ENCODE results near the gene HIRA.
"Not testable (repeated sequence)": the region's sequence is repeated elsewhere in the genome, so short reads cannot be mapped to it uniquely, and the experiment has no call there.

The HIRA gene

GRCh38 chr22:19356708-19357269 lies 74.7 kb downstream of the HIRA start:
- DNase-seq (ENCODE audit: low read depth in 2 of 2): no peak

GRCh38 chr22:19355413-19356157 lies 75.9 kb downstream of the HIRA start:
- no peak for DNase-seq (ENCODE audit: low read depth in 2 of 2)

DNA sequence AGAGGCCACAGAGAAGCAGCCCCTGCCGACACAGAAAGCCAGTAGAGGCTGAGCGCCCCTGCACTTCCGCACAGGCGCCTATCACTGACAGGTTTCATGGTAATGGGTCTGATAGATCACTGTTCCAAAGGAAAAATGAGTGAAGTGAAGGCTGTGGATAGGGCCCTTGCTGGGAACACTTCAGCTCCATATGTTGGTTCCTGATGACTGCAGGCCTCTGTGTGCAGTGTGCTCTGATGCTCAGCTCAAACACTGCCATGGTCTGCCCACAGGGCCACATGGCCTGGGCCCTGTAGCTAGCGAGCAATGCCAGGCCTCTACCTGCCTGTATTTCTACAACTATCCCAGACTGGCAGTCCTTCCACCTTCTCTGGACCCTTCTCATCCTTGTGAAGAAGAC lies 77.3 kb downstream of the HIRA start:
- no peak for DNase-seq (ENCODE audit: low read depth in 2 of 2)

- DNase-seq (ENCODE audit: low read depth in 2 of 2): no peak
Observed at GRCh38 chr22:19353363-19354131, 78.0 kb downstream of the HIRA start.

GRCh38 chr22:19352766-19353165 lies 78.8 kb downstream of the HIRA start:
- DNase-seq (ENCODE audit: low read depth in 2 of 2): no peak

DNA sequence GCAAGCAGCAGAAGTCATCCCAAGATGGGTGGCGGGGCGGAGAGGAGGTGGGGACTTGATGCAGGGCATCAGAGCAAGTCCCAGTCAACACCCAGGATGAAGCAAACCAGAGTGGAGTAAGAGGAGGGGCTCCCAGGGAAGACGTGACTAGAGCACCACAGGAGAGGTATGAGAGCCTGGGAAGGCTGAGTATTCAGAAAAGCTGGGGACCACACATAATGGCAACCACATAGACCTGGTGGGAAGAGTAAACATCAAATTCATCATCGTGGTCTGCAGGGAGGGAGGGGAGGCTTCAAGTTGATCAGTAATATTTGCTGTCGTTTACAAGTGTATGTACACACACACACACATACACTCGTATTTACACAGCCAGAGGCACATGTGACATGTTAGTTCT lies 79.3 kb downstream of the HIRA start:
- no peak for DNase-seq (ENCODE audit: low read depth in 2 of 2)

DNA sequence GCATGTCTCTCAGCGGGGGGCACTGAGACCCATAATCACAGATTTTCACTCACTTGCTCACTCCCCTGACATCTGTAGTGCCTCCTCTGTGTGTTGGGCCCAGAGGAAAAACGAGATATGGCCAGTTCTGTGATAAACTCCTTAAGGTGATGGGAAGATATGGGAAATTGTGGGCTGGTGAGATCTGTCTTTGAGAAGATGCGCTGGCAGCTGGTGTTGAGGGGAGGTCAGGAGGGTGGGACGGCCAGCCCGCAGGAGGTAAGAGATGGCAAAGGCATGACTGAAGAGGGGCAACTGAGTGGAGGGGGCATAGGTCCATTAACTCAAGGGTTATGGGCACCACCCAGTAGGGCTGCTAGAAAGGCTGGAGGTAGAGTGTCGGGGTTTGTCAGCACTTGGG lies 79.9 kb downstream of the HIRA start:
- no peak for DNase-seq (ENCODE audit: low read depth in 2 of 2)

DNA sequence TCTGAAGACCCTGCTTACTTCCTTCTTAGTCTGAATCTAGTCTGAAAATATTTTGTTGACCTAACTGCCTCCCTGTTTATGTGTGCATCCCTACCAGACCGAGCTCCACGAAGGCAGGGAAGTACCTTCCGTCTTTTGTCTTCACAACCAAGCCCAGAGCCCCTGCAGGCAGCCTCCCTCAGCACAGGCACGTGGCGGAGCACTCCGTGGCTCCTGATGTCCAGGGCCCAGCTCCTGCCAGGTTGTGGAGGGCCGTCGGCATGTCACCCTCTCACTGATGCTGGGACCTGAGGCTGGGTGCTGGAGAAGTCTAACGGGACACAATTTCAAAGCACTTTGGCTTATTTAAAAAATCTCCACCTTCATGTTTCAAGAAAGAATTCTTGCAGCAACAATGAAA lies 80.6 kb downstream of the HIRA start:
- DNase-seq (ENCODE audit: low read depth in 2 of 2): no peak

GRCh38 chr22:19350476-19350859 lies 81.1 kb downstream of the HIRA start:
- no peak for DNase-seq (ENCODE audit: low read depth in 2 of 2)

DNA sequence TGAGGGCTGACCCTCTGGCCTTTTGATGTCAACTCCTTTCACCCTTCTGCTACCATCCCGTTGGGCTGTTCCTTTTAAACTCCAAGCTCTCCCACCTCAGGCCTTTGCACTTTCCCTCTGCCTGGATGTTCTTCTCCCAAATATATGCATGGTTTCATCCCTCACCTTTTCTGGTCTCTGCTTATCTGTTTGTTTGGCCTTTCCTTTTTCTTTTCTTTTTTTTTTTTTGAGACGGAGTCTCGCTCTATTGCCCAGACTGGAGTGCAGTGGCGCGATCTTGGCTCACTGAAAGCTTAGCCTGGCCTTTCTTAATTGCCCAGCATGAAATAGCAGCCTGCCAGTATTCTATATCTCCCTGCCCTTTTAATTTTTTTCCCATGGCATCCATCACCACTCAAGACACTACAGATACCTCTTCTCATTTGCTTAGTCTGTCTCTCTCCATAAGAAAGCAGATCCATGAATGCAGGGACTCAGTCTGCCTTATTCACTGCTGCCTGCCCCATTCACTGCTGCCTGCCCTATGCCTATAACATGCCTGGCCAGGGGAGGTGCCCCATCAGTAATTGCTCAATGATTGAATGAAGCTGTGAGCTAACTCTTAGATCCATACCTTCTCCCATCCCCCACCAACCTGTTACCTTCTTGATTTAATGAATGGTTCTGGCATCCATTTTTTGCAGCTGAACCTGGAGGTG lies 81.6 kb downstream of the HIRA start:
- no peak for DNase-seq (ENCODE audit: low read depth in 2 of 2)

GRCh38 chr22:19346677-19347265 lies 84.8 kb downstream of the HIRA start:
- DNase-seq (ENCODE audit: low read depth in 2 of 2): no peak

DNA sequence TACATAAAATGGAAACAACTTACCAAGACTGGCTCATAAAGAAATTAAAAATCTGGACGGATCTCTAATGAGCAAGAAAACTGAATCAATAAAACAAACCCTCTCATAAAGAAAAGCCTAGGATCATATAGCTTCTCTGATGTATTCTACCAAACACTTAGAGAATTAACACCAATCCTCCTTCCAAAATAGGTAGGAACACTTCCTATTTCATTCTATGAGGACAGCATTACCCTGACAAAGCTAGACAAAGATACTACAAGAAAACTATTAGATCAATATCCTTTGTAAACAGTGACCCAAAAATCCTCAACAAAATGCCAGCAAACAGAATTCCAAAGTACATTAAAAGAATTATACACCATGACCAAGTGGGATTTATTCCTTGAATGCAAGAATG lies 87.1 kb downstream of the HIRA start:
- no peak for DNase-seq (ENCODE audit: low read depth in 2 of 2)

GRCh38 chr22:19343470-19343869 lies 88.1 kb downstream of the HIRA start:
- DNase-seq (ENCODE audit: low read depth in 2 of 2): no peak

GRCh38 chr22:19341500-19341899 lies 90.0 kb downstream of the HIRA start:
- no peak for DNase-seq (ENCODE audit: low read depth in 2 of 2)

DNA sequence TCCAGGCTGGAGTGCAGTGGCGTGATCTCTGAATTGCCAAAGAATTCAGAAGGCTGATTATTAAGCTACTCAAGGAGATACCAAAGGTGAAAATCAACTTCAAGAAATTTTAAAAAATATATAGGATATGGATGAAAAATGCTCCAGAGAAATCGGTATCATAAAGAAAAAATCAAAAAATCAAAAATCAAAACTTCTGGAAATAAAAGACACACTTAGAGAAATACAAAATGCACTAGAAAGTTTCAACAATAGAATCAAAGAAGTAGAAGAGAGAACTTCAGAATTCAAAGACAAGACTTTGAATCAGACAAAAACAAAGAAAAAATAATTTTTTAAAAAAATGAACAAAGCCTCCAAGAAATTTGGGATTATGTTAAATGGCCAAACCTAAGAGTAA lies 94.4 kb downstream of the HIRA start:
- no peak for DNase-seq (ENCODE audit: low read depth in 2 of 2)

GRCh38 chr22:19336133-19337075 lies 95.1 kb downstream of the HIRA start:
- DNase-seq (ENCODE audit: low read depth in 2 of 2): no peak

- DNase-seq (ENCODE audit: low read depth in 2 of 2): no peak
Observed at GRCh38 chr22:19331975-19332374, 99.6 kb downstream of the HIRA start.

GRCh38 chr22:19331474-19331873 lies 100.1 kb downstream of the HIRA start:
- no peak for DNase-seq (ENCODE audit: low read depth in 2 of 2)

DNA sequence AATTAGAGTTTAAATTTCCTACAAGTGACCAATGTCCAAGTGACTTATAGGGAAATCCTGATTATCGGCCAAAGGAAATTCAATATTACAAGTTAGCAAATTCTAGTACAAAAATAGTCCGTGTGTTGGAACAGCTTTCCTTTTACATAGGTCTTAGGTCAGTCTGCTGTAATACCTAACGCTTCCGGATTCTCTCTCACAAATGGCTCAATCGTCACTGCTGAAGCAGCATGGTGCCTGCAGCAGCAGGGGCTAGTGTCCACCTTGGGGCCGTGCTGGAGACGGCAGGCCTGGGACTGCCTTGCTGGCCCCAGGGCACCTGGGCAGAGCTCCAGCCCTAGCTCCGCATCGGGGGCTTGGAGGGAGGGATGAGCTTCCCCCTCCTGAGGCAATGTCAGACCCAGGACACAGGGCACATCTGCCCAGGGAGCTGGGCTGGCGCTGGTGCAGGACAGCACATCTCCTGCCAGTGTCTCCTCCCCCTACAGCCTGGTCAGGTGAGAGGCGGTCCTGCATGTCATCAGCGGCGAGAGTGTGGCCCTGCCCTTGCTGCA lies 100.6 kb downstream of the HIRA start:
- no peak for DNase-seq (ENCODE audit: low read depth in 2 of 2)

GRCh38 chr22:19330205-19330604 lies 101.3 kb downstream of the HIRA start:
- not testable (repeated sequence) for DNase-seq (ENCODE audit: low read depth in 2 of 2)

GRCh38 chr22:19329454-19329853 lies 102.1 kb downstream of the HIRA start:
- no peak for DNase-seq (ENCODE audit: low read depth in 2 of 2)

Measured in stimulated activated CD8-positive, alpha-beta memory T cell treated with anti-CD3 and anti-CD28 coated beads, Interleukin-2, amount 100 ng/mL, for 1 hour (primary cell).